ENCODE measurements around the gene AGAP1. TPM values are rescaled to one million over a fixed set of nuclear protein-coding genes. Genes with fewer than 3 reads are reported as not detected.

AGAP1 gene
- total RNA-seq, 1 donor from 2014 or later = 39.0 TPM

DNA sequence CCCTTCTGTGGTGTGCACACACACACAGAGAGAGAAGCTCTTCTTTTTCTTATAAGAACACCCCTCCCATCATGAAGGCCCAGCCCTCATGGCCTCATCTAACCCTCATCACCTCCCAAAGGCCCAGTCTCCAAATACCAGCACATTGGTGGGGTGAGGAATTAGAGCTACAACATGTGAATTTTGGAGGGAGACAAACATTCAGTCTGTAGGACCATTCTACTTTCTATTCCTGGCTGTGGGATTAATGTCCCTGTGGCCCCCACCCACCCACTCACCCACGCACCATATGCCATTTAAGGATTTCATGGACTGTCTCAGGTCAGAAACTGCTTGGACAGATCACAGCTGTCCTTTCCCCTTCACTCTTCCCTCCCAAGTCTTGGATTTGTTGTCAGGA, 484.2 kb downstream of the AGAP1 start:
- H3K27me3 Mint-ChIP-seq (ENCODE audit: low read depth) = no peaks in the 10 kb centered on the region
- no peak overlapping the region for H3K4me3 Mint-ChIP-seq (ENCODE audit: unreplicated experiment)
- H3K4me1 Mint-ChIP-seq (ENCODE audit: low read depth) = peaks cover 5% of the 10 kb centered on the region
- TF ChIP-seq, protein P1, sequence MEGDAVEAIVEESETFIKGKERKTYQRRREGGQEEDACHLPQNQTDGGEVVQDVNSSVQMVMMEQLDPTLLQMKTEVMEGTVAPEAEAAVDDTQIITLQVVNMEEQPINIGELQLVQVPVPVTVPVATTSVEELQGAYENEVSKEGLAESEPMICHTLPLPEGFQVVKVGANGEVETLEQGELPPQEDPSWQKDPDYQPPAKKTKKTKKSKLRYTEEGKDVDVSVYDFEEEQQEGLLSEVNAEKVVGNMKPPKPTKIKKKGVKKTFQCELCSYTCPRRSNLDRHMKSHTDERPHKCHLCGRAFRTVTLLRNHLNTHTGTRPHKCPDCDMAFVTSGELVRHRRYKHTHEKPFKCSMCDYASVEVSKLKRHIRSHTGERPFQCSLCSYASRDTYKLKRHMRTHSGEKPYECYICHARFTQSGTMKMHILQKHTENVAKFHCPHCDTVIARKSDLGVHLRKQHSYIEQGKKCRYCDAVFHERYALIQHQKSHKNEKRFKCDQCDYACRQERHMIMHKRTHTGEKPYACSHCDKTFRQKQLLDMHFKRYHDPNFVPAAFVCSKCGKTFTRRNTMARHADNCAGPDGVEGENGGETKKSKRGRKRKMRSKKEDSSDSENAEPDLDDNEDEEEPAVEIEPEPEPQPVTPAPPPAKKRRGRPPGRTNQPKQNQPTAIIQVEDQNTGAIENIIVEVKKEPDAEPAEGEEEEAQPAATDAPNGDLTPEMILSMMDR (IDR thresholded peaks at IDR 0.05) = no peak
- no peak for DNase-seq (ENCODE audit: low spot score)
- H3K36me3 Mint-ChIP-seq (ENCODE audit: low read depth) = peaks cover 16% of the 10 kb centered on the region
- H3K9me3 Mint-ChIP-seq (ENCODE audit: low read depth) = no peaks in the 10 kb centered on the region
- H3K27ac Mint-ChIP-seq (ENCODE audit: unreplicated experiment) = no peak overlapping the region

DNA sequence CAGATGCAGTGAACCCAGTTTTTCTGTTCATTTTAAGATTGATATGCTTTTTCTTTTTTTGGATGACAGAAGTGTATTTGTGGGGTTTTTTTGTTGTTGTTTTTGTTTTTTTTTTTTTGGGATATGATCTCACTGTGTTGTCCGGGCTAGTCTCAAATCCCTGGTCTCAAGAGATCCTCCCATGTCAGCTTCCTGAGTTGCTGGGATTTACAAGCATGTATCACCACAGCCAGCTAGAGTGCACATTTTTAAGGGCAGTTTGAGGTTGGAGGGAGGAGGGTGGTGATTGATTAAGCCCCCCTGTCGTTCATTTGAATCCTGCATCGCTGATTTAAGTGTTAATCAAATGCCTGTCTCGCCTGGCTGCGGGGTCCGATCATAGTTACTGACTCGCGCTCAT, 485.2 kb downstream of the AGAP1 start:
- Mint-ChIP-seq H3K4me1 (ENCODE audit: low read depth) (peaks cover 5% of the 10 kb centered on the region), H3K9me3 (ENCODE audit: low read depth) (peaks cover 3% of the 10 kb centered on the region), H3K4me3 (ENCODE audit: unreplicated experiment) (no peak overlapping the region), H3K27me3 (ENCODE audit: low read depth) (no peaks in the 10 kb centered on the region), H3K27ac (ENCODE audit: unreplicated experiment) (no peak overlapping the region), H3K36me3 (ENCODE audit: low read depth) (peaks cover 15% of the 10 kb centered on the region)
- DNase-seq (ENCODE audit: low spot score) = no peak
- TF ChIP-seq, protein P1 (IDR thresholded peaks at IDR 0.05) = no peak

DNA sequence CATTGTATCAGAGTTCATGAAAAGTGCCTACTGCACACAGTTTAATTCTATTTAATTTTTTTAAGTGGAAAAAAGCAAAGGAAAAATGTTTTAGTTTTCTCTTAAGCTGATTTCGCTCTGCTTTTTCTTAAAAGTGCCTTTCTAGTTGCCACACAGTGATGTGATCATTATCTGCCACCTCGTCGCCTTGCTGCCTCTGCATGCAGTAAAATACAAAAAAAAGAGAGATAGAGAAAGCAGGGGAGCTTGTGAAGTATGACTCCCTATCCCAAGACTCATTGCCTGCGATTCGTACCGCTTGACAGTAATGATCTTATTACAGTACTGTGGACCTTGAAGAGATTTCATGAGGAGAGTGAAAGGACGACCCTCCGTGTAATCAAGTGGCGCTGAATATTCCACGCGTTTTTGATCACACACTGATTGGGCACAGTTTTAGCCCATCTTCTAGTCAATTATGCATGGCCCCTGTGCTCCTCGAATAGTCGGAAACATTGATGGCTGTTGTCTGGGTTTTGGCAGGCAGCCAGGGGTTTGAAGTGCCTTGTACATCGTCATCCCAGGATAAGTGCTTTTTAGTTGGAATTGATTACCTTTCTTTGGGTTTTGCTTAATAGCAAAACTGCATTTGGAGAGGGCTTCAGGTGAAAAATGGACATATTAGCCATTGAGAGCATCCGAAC, 486.1 kb downstream of the AGAP1 start:
- DNase-seq (ENCODE audit: low spot score) = peak; percentile 40
- peaks cover 14% of the 10 kb centered on the region for H3K36me3 Mint-ChIP-seq (ENCODE audit: low read depth)
- peaks cover 5% of the 10 kb centered on the region for H3K4me1 Mint-ChIP-seq (ENCODE audit: low read depth)
- no peak overlapping the region for H3K27ac Mint-ChIP-seq (ENCODE audit: unreplicated experiment)
- no peak overlapping the region for H3K4me3 Mint-ChIP-seq (ENCODE audit: unreplicated experiment)
- H3K9me3 Mint-ChIP-seq (ENCODE audit: low read depth) = peaks cover 3% of the 10 kb centered on the region
- TF ChIP-seq, protein P1 (IDR thresholded peaks at IDR 0.05) = no peak
- no peaks in the 10 kb centered on the region for H3K27me3 Mint-ChIP-seq (ENCODE audit: low read depth)

DNA sequence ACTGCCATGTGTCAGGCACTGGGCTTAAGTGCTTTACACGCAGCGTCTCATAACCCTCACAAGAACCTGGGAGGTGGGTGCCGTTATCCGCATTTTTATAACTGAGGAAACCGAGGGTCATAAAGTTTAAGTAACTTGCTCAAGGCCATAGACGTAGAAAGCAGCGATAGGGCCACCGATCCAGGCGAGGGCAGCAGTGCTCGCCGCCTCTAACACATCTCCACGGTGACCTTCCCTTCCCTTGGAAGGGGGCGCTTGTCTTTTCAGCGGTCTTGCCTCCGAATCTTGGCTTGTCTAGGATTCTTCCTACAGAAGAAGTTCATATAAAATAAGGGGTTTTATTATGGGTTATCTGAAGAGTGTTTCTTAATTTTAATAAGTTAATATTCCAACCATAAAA, 487.8 kb downstream of the AGAP1 start:
- Mint-ChIP-seq H3K36me3 (ENCODE audit: low read depth) (peaks cover 7% of the 10 kb centered on the region), H3K27ac (ENCODE audit: unreplicated experiment) (no peak overlapping the region), H3K9me3 (ENCODE audit: low read depth) (peaks cover 3% of the 10 kb centered on the region), H3K27me3 (ENCODE audit: low read depth) (no peaks in the 10 kb centered on the region), H3K4me3 (ENCODE audit: unreplicated experiment) (no peak overlapping the region), H3K4me1 (ENCODE audit: low read depth) (peaks cover 13% of the 10 kb centered on the region)
- TF ChIP-seq, protein P1 (IDR thresholded peaks at IDR 0.05) = no peak
- peak; percentile 29 for DNase-seq (ENCODE audit: low spot score)

DNA sequence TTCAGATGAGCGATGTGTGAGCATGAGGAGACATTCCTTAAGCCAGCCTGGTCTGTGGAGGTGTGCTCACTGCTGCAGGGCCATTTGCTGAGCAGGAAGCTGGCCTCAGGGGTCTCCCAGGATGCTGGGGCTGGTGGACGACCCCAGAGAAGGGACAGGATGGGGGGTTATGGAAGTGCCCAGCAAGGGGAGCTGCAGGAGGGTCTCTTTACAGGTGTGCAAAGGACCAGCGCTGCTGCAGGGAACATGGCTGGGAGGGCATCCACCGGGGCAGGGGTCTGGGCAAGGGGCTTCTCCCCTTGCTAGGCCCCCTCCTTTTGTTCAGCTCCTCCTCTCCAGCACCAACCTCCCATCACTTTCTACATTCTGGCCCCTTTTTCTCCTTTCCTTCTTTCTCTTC, 489.2 kb downstream of the AGAP1 start:
- Mint-ChIP-seq H3K27me3 (ENCODE audit: low read depth) (no peaks in the 10 kb centered on the region), H3K9me3 (ENCODE audit: low read depth) (peaks cover 3% of the 10 kb centered on the region), H3K4me1 (ENCODE audit: low read depth) (peaks cover 21% of the 10 kb centered on the region), H3K4me3 (ENCODE audit: unreplicated experiment) (no peak overlapping the region), H3K36me3 (ENCODE audit: low read depth) (peaks cover 7% of the 10 kb centered on the region), H3K27ac (ENCODE audit: unreplicated experiment) (no peak overlapping the region)
- TF ChIP-seq, protein P1 (IDR thresholded peaks at IDR 0.05) = no peak
- no peak for DNase-seq (ENCODE audit: low spot score)
